HCT116 (cell line): ENCODE data around the gene AHI1. TPM values are rescaled to one million over a fixed set of nuclear protein-coding genes. Genes with fewer than 3 reads are reported as not detected.

Experiments
- ATAC-seq: fragments of 200-7000 bp; cut with Tn5 transposase; 2 replicates; pipeline ENCODE4 v1.9.1; 2020; ENCODE audit warnings: mild to moderate bottlenecking, moderate library complexity
- BruUV-seq: library from RNA; stranded (reverse); fragments of 400-500 nt; replicated peaks from 2 replicates; lab custom pipeline; 2021; lab: Mats Ljungman, UMichigan
- CTCF ChIA-PET: fragments of 300-600 bp; sonication (Branson Sonifier 250); formaldehyde crosslinking; loops from one replicate; lab custom pipeline; 2021; ENCODE audit warnings: antibody characterized with exemption; lab: Charles Lee
- POLR2A ChIA-PET: fragments of 300-600, 350-600 bp; sonication (Branson Sonifier 250); formaldehyde crosslinking; loops from one replicate; lab custom pipeline; 2021; ENCODE audit warnings: antibody characterized with exemption; lab: Charles Lee
- RAD21 ChIA-PET, 2 experiments: fragments of 300-600 bp; sonication (Branson Sonifier 250); formaldehyde crosslinking; loops; one replicate each; lab custom pipeline; 2023; ENCODE audit warnings: low total read pairs in 2 of 2; ENCODE audit not compliant: uncharacterized antibody in 2 of 2, unreplicated experiment in 2 of 2, low non-redundant PET in 1 of 2; lab: Charles Lee
- DNase-seq: peaks from one replicate; pipeline ENCODE4 v3.0.0-alpha.2; 2010; ENCODE audit warnings: low read depth, low spot score
- H2AFZ ChIP-seq: fragments of 200-600 bp; shearing (Covaris generic), sonication (generic); 2 replicates; pipeline ENCODE4 v1.6.1; 2017; ENCODE audit warnings: low read depth, mixed run types, mixed read lengths, antibody characterized with exemption, low read length; ENCODE audit not compliant: poor library complexity, severe bottlenecking
- H3K27ac ChIP-seq: 2 replicates; pipeline ENCODE4 v1.5.1; 2012; ENCODE audit warnings: low read depth, low read length
- H3K27me3 ChIP-seq: fragments of 200-600 bp; sonication (generic); 2 replicates; pipeline ENCODE4 v1.6.1; 2016; ENCODE audit warnings: mixed run types, low read length, mixed read lengths; ENCODE audit not compliant: insufficient read depth
- H3K36me3 ChIP-seq, 2 experiments: fragments of 200-500 bp in 1 of 2; fragments of 200-600 bp in 1 of 2; sonication (Bioruptor generic) in 1 of 2; sonication (generic) in 1 of 2; 2 replicates each; pipeline versions ENCODE4 v1.5.1 to v1.6.1; 2014 to 2016; ENCODE audit warnings: low read length in 2 of 2, inconsistent platforms in 1 of 2, mixed read lengths in 1 of 2, mixed run types in 1 of 2; ENCODE audit not compliant: insufficient read depth in 2 of 2, control insufficient read depth in 1 of 2
- H3K4me1 ChIP-seq, 2 experiments: fragments of 200-600 bp in 1 of 2; sonication (generic) in 1 of 2; 2 replicates each; pipeline versions ENCODE4 v1.5.1 to v1.6.1; 2012 to 2017; ENCODE audit warnings: low read length in 2 of 2, inconsistent platforms in 1 of 2, mild to moderate bottlenecking in 1 of 2, mixed read lengths in 1 of 2, mixed run types in 1 of 2, moderate library complexity in 1 of 2; ENCODE audit not compliant: insufficient read depth in 2 of 2, control insufficient read depth in 1 of 2
- H3K4me2 ChIP-seq: fragments of 200-600 bp; sonication (generic); 2 replicates; pipeline ENCODE4 v1.6.1; 2017; ENCODE audit warnings: mixed run types, low read length, mixed read lengths
- H3K4me3 ChIP-seq, 2 experiments: fragments of 200-600 bp in 1 of 2; sonication (generic) in 1 of 2; replicated peaks in 1 of 2; 2 replicates each; pipeline ENCODE4 v1.5.1; 2011 to 2016; ENCODE audit warnings: low read length in 2 of 2, control low read depth in 1 of 2, low read depth in 1 of 2, mild to moderate bottlenecking in 1 of 2, mixed read lengths in 1 of 2, mixed run types in 1 of 2
- H3K79me2 ChIP-seq: fragments of 200-600 bp; sonication (generic); 2 replicates; pipeline ENCODE4 v1.6.1; 2017; ENCODE audit warnings: mild to moderate bottlenecking, mixed run types, low read length, moderate library complexity, mixed read lengths; ENCODE audit not compliant: insufficient read depth
- H3K9ac ChIP-seq: fragments of 200-600 bp; sonication (generic); 2 replicates; pipeline ENCODE4 v1.6.1; 2016; ENCODE audit warnings: low read length, mixed read lengths
- H3K9me2 ChIP-seq: fragments of 200-600 bp; sonication (generic), shearing (Covaris generic); 2 replicates; pipeline ENCODE4 v1.6.1; 2017; ENCODE audit warnings: mixed run types, mild to moderate bottlenecking, moderate library complexity; ENCODE audit not compliant: insufficient read depth
- H3K9me3 ChIP-seq, 2 experiments: fragments of 200-500 bp in 1 of 2; fragments of 200-600 bp in 1 of 2; sonication (Bioruptor generic) in 1 of 2; sonication (generic) in 1 of 2; 2 replicates each; pipeline ENCODE4 v1.6.1; 2014 to 2017; ENCODE audit warnings: low read length in 2 of 2, mixed read lengths in 2 of 2, inconsistent platforms in 1 of 2, low read depth in 1 of 2, mild to moderate bottlenecking in 1 of 2, mixed run types in 1 of 2, moderate library complexity in 1 of 2; ENCODE audit not compliant: control insufficient read depth in 1 of 2, insufficient read depth in 1 of 2
- H4K20me1 ChIP-seq: fragments of 200-600 bp; sonication (generic), shearing (Covaris generic); 2 replicates; pipeline ENCODE4 v1.6.1; 2017; ENCODE audit warnings: mixed run types, mild to moderate bottlenecking, moderate library complexity; ENCODE audit not compliant: insufficient read depth
- CTCF ChIP-seq, 3 experiments: fragments of 200-600 bp in 1 of 3; sonication (generic) in 1 of 3; IDR thresholded peaks in 2 of 3; conservative IDR thresholded peaks in 1 of 3; 2 replicates each; pipeline ENCODE4 v1.5.1; 2012 to 2017; ENCODE audit warnings: low read depth in 2 of 3, low read length in 2 of 3, antibody characterized with exemption in 1 of 3, borderline replicate concordance in 1 of 3, control low read depth in 1 of 3, mild to moderate bottlenecking in 1 of 3, mixed read lengths in 1 of 3, mixed run types in 1 of 3, moderate library complexity in 1 of 3; ENCODE audit not compliant: insufficient read depth in 1 of 3
- EZH2 ChIP-seq: fragments of 200-600 bp; sonication (generic); IDR thresholded peaks from 2 replicates; pipeline ENCODE4 v1.6.1; 2017; ENCODE audit warnings: antibody characterized with exemption, mixed run types
- FOSL1 ChIP-seq: IDR thresholded peaks from 2 replicates; pipeline ENCODE4 v1.6.1; 2012; ENCODE audit warnings: low read depth
- POLR2A ChIP-seq: IDR thresholded peaks from 2 replicates; pipeline ENCODE4 v1.7.0; 2011; ENCODE audit warnings: borderline replicate concordance; ENCODE audit not compliant: insufficient read depth, insufficient read length; ENCODE audit errors: extremely low read depth
- POLR2AphosphoS5 ChIP-seq: IDR thresholded peaks from 2 replicates; pipeline ENCODE4 v1.6.1; 2011; ENCODE audit warnings: mild to moderate bottlenecking, low read depth, low read length, moderate library complexity
- RAD21 ChIP-seq: IDR thresholded peaks from 2 replicates; pipeline ENCODE4 v1.6.1; 2012; ENCODE audit warnings: low read depth, mild to moderate bottlenecking
- REST ChIP-seq: IDR thresholded peaks from 2 replicates; pipeline ENCODE4 v1.6.1; 2012; ENCODE audit warnings: low read depth
- SIN3A ChIP-seq: IDR thresholded peaks from 2 replicates; pipeline ENCODE4 v1.6.1; 2012; ENCODE audit warnings: low read depth
- SRF ChIP-seq: IDR thresholded peaks from 2 replicates; pipeline ENCODE4 v1.6.1; 2012; ENCODE audit warnings: low read depth
- TCF7L2 ChIP-seq: IDR thresholded peaks from 2 replicates; pipeline ENCODE4 v1.7.0; 2011; ENCODE audit warnings: borderline replicate concordance, inconsistent platforms; ENCODE audit not compliant: insufficient read depth, insufficient read length; ENCODE audit errors: extremely low read depth
- intact Hi-C: fragments of 100-400 bp; cut with micrococcal nuclease; formaldehyde crosslinking; loops from 2 replicates; pipeline ENCODE4 v1.10.0; 2022
- total RNA-seq: library from RNA; stranded (reverse); gene quantifications from one replicate; pipeline ENCODE4 v1.2.1, GENCODE V29; 2021; ENCODE audit not compliant: unreplicated experiment

The AHI1 gene
- total RNA-seq, 1 experiment from 2014 or later: 29.6 TPM

- TF ChIP-seq TCF7L2: no peak
Observed at GRCh38 chr6:135514706-135515105, 17.2 kb upstream of the AHI1 start (continued).

- POLR2A ChIA-PET: no interaction called here
- Histone ChIP-seq H3K36me3 (no peaks in the 10 kb centered on the region), H2AFZ (no peak overlapping the region), H3K4me1 (no peaks in the 10 kb centered on the region), H3K4me2 (no peak overlapping the region), H4K20me1 (no peaks in the 10 kb centered on the region), H3K27me3 (no peaks in the 10 kb centered on the region), H3K9me2 (no peaks in the 10 kb centered on the region), H3K79me2 (no peaks in the 10 kb centered on the region), H3K9ac (no peak overlapping the region), H3K9me3 (no peaks in the 10 kb centered on the region), H3K27ac (no peak overlapping the region), H3K4me3 (no peak overlapping the region)
- no TSS peak for BruUV-seq
- DNase-seq: no peak
- intact Hi-C loops: loop anchor here (1.0 kb wide), 2 partner anchors 720 to 811 kb away; no protein-coding TSS in a partner anchor
- CTCF ChIA-PET: interaction anchor here (0.6 to 2.0 kb wide), 2 partner anchors 720 to 810 kb away, joined by 3 to 11 read pairs; no protein-coding TSS in a partner anchor
- peak; percentile 75 for ATAC-seq
- TF ChIP-seq FOSL1 (no peak), CTCF (IDR thresholded peaks at IDR 0.05 in 2 of 3, conservative IDR thresholded peaks at IDR 0.05 in 1 of 3; ENCODE audit: borderline replicate concordance in 1 of 3, insufficient read depth in 1 of 3, low read depth in 2 of 3, low read length in 2 of 3) (peak; percentile 35 to 69 (median 46); a peak in 4 of 6 replicates), EZH2 (no peak), POLR2A (no peak), POLR2AphosphoS5 (no peak), RAD21 (peak; percentile 70), SIN3A (no peak), SRF (no peak), REST (no peak)
- RAD21 ChIA-PET: no interaction called here
Observed at GRCh38 chr6:135506270-135506997, 8.9 kb upstream of the AHI1 start.
